SU-DHL-6 (cell line): ENCODE results near the gene WSCD1.

Source experiments
- CTCF ChIP-seq: fragments of 200-600 bp; sonication (generic); IDR thresholded peaks from one replicate; pipeline ENCODE4 v1.5.1; 2017; ENCODE audit warnings: antibody characterized with exemption, mild to moderate bottlenecking, low read length, moderate library complexity; ENCODE audit not compliant: insufficient read depth, poor library complexity, severe bottlenecking
- EZH2phosphoT487 ChIP-seq: fragments of 200-600 bp; sonication (generic), shearing (Covaris generic); conservative IDR thresholded peaks from 2 replicates; pipeline ENCODE4 v1.6.1; 2018; ENCODE audit warnings: mild to moderate bottlenecking, antibody characterized with exemption, low read length, moderate library complexity, mixed read lengths

- TF ChIP-seq CTCF (no peak), EZH2phosphoT487 (no peak)
Measured at GRCh38 chr17:6054372-6054771, 15.8 kb upstream of the WSCD1 start.
